Measurements from ENCODE around the gene ARL6IP5.

The ARL6IP5 gene

DNA sequence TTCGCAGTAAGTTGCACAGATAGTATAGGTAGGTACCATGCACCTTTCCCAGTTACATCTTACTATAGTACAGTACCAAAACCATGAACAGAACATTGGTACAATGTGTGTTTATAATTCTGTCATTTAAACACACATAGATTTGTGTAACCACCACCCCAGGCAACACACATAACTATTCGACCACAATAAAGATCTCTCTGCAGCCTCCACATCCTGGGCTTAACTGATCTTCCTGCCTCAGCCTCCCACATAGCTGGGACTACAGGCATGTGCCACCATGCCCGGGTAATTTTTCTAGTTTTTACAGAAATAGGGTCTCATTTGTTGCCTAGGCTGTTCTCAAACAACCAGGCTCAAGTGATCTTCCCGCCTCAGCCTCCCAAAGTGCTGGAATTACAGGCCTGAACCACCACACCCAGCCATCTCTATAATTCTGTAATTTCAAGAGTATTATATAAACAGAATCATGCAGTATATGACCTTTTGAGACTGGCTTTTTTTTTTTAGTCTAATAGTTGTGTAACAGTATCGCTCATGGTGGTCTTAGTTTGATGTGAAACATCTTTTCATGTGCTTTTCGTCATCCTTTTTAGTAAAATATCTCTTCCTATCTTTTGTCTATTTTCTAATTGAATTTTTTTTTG, 19.3 kb upstream of the ARL6IP5 start:
- TF ChIP-seq SPI1 (IDR thresholded peaks at IDR 0.05; ENCODE audit: low read depth, low read length) (no peak), POLR2A (IDR thresholded peaks at IDR 0.05; ENCODE audit: low read depth, low read length) (no peak), POU2F2 (IDR thresholded peaks at IDR 0.05; ENCODE audit: low read depth, low read length) (no peak), TAF1 (IDR thresholded peaks at IDR 0.05; ENCODE audit: low read depth, low read length) (no peak), PAX5 (IDR thresholded peaks at IDR 0.05; ENCODE audit: insufficient read depth, low read length, severe bottlenecking) (no peak), POLR2AphosphoS5 (IDR thresholded peaks at IDR 0.05; ENCODE audit: low read depth, low read length) (no peak)
- FAIRE-seq: peak; percentile 58

DNA sequence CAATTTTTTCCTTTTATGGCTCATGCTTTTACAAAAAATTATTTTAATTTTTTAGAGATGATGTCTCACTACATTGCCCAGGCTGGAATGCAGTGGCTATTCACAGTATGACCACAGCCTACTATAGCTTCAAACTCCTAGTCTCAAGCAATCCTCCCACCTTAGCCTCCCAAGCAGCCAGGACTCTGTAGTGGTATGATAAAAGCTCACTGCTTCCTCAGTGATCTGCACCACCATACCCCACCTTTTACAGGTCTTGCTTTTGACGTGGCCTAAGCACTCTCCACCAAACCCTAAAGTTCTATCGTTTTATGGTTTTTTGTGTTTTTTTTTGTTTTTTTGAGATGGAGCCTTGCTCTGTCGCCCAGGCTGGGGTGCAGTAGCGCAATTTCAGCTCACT, 18.6 kb upstream of the ARL6IP5 start:
- no peak for TF ChIP-seq SPI1 (IDR thresholded peaks at IDR 0.05; ENCODE audit: low read depth, low read length)
- TF ChIP-seq POLR2A (IDR thresholded peaks at IDR 0.05; ENCODE audit: low read depth, low read length): no peak
- no peak for TF ChIP-seq POU2F2 (IDR thresholded peaks at IDR 0.05; ENCODE audit: low read depth, low read length)
- no peak for TF ChIP-seq POLR2AphosphoS5 (IDR thresholded peaks at IDR 0.05; ENCODE audit: low read depth, low read length)
- no peak for TF ChIP-seq TAF1 (IDR thresholded peaks at IDR 0.05; ENCODE audit: low read depth, low read length)
- no peak for TF ChIP-seq PAX5 (IDR thresholded peaks at IDR 0.05; ENCODE audit: insufficient read depth, low read length, severe bottlenecking)
- DNase-seq (ENCODE audit: insufficient read length, low spot score): no peak
- no peak for FAIRE-seq

More for the DNA sequence above, 19.3 kb upstream of the ARL6IP5 start:
- no peak for DNase-seq (ENCODE audit: insufficient read length, low spot score)

DNA sequence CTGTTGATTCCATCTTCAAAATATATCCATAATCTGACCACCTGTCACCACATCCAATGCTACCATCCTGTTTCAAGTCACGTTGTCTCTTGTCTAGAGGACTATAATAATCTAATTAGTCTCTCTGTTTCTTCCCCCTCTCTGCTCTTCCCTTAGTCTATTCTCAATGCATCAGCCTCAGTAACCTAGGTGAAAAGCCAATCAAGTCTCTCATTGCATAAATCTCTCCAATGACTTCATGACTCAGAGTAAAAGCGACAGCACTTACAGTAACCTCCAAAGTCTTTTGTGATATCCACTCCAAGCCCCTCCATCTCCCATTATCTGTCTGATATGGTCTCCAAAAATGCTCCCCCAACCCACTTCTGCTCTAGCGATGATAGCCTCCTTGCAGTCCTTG, 11.8 kb upstream of the ARL6IP5 start:
- no peak for DNase-seq (ENCODE audit: insufficient read length, low spot score)
- TF ChIP-seq TAF1 (IDR thresholded peaks at IDR 0.05; ENCODE audit: low read depth, low read length): no peak
- TF ChIP-seq POLR2AphosphoS5 (IDR thresholded peaks at IDR 0.05; ENCODE audit: low read depth, low read length): no peak
- TF ChIP-seq POU2F2 (IDR thresholded peaks at IDR 0.05; ENCODE audit: low read depth, low read length): no peak
- TF ChIP-seq POLR2A (IDR thresholded peaks at IDR 0.05; ENCODE audit: low read depth, low read length): no peak
- no peak for FAIRE-seq

DNA sequence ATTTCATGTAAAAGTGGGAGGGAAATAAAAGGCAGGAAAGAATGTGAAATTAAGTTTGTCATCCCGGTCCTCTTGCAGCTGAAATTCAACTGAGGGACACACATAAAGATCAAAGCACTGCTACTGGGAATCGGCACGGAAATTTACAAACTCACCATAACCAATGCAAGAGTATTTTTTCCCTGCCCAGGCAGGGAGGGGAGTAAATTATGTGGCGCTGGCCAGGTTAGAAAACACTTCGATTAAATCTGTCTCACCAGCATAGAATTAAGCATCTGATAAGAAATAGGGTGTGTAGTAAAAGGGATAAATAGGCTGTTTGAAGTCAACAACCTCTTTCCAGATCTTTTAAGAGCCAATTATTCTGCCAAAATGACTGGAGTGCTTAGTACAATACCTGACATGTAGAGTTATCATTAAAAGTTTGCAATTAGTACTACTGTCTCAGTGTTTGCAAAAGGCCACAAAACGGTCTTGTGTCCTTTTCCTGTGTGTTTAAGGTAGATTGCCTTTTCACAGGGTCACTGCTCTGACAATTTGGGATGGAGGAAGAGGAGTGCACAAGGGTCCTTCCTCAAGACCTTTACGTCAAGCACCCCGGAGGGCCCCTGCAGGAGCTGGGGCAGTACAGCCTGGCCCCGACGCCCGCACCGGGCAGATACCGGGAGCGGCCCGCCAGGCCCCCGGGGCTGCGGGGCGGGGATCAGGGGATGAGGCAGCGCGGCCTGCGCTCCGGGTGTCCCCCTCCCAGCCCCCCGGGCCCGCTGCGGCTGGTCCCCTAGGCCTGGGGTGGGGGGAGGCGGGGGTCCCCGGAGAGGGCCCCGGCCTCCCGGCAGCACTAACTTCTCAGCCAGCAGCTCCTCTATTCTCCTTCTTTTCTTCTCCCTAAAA, 5.2 kb upstream of the ARL6IP5 start:
- DNase-seq (ENCODE audit: insufficient read length, low spot score) (no peak), FAIRE-seq (peak; percentile 13)
- TF ChIP-seq TAF1 (IDR thresholded peaks at IDR 0.05; ENCODE audit: low read depth, low read length): no peak
- 0 out of 2 replicates have a peak, but pooled peaks have one; percentile 29 for TF ChIP-seq POLR2A (IDR thresholded peaks at IDR 0.05; ENCODE audit: low read depth, low read length)
- TF ChIP-seq PAX5 (IDR thresholded peaks at IDR 0.05; ENCODE audit: insufficient read depth, low read length, severe bottlenecking): no peak
- TF ChIP-seq POLR2AphosphoS5 (IDR thresholded peaks at IDR 0.05; ENCODE audit: low read depth, low read length): 0 out of 2 replicates have a peak, but pooled peaks have one; percentile 38

DNA sequence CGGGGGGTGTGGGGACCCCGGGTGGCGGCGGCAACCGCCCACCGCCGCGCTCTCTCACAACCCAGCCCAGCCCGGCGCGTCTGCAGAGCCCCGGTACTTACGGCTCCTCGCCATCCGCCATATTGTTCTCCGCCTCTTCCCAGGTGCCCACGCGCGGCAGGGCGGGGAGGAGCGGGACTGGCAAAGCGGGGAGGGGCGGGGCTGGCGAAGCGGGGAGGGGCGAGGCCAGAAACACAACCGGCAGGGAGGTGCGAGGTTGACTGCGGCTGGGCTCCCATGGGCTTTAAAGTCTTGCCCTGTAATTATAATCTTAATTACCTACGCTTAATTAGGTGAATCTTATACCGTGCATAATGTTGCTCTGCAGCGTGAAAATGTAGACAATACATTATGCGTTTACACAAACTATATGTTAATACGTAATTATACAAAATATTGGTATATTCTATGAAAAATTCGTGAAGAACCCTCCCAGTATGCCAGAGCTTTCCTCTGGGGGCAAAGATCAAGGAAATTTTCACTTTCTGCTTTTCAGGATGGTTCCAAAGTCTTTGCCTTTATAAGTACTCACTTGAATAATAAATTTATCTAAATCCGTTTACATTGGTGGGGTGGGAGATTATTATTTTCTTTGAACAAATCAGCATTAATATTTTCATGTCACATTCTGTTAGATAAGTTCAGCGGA, 4.4 kb upstream of the ARL6IP5 start, which contains the start of gene UBA3:
Gene UBA3 (minus strand): TSS at position 133 of the 688 bp plus-strand sequence. CDS start 12 bp downstream, at position 121.
- peak; percentile 66 for DNase-seq (ENCODE audit: insufficient read length, low spot score)
- peak; percentile 99 for FAIRE-seq
- TF ChIP-seq SPI1 (IDR thresholded peaks at IDR 0.05; ENCODE audit: low read depth, low read length) (no peak), POU2F2 (IDR thresholded peaks at IDR 0.05; ENCODE audit: low read depth, low read length) (no peak), POLR2A (IDR thresholded peaks at IDR 0.05; ENCODE audit: low read depth, low read length) (peak; percentile 80), TAF1 (IDR thresholded peaks at IDR 0.05; ENCODE audit: low read depth, low read length) (peak; percentile 95), POLR2AphosphoS5 (IDR thresholded peaks at IDR 0.05; ENCODE audit: low read depth, low read length) (0 out of 2 replicates have a peak, but pooled peaks have one; percentile 17), PAX5 (IDR thresholded peaks at IDR 0.05; ENCODE audit: insufficient read depth, low read length, severe bottlenecking) (no peak)

DNA sequence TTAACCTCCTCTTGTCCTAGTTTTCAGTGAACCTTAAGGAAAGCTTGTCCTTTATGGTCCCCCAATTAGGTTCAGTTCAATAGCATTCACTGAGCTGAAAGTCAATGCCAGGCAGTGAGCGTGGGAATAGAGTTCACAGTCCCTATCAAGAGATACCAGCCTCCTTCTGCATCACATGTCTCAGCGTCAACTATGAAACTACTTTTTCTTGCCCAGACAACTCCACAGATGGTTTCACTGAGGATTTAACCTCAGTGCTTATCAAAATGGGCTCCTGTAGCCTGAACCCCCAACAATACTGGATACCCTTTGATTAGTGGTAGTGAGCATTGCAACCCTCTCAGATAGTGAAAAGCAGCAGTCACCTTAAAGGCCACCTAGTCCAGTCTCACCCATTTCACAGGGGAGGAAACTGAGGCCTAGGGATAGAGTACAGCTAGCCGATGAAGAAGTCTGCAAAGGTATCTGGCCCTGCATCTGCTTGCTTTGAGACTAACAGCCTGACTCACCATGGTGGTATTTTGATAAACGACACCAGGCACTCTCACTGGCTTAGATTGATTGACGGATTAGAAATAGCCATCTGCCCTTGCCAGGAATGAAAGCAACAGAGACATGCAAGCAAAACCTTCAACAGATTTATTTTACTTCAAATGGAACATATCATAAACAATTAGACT, 3.0 kb upstream of the ARL6IP5 start:
- no peak for DNase-seq (ENCODE audit: insufficient read length, low spot score)
- TF ChIP-seq POU2F2 (IDR thresholded peaks at IDR 0.05; ENCODE audit: low read depth, low read length) (no peak), PAX5 (IDR thresholded peaks at IDR 0.05; ENCODE audit: insufficient read depth, low read length, severe bottlenecking) (no peak), POLR2A (IDR thresholded peaks at IDR 0.05; ENCODE audit: low read depth, low read length) (no peak), POLR2AphosphoS5 (IDR thresholded peaks at IDR 0.05; ENCODE audit: low read depth, low read length) (no peak), SPI1 (IDR thresholded peaks at IDR 0.05; ENCODE audit: low read depth, low read length) (no peak), TAF1 (IDR thresholded peaks at IDR 0.05; ENCODE audit: low read depth, low read length) (no peak)
- FAIRE-seq: peak; percentile 77

DNA sequence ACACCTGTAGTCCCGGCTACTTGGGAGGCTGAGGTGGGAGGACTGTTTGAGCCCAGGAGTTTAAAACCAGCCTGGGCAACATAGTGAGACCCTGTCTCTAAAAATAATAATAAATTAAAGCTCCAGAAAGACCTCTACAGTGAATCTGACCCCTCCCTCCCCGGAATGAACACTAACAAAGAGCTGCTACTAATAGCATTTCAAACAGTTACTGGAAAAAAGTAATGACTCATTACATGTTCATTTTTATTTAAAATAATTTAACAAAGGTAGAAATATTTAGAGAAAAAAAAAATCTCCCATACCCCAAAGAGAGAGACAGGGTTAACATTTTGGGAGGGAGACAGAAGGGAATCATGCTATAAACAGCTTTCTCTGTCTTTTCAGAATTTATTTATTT, 2.4 kb upstream of the ARL6IP5 start:
- DNase-seq (ENCODE audit: insufficient read length, low spot score): no peak
- TF ChIP-seq POLR2A (IDR thresholded peaks at IDR 0.05; ENCODE audit: low read depth, low read length) (no peak), PAX5 (IDR thresholded peaks at IDR 0.05; ENCODE audit: insufficient read depth, low read length, severe bottlenecking) (no peak), POLR2AphosphoS5 (IDR thresholded peaks at IDR 0.05; ENCODE audit: low read depth, low read length) (no peak), POU2F2 (IDR thresholded peaks at IDR 0.05; ENCODE audit: low read depth, low read length) (no peak), TAF1 (IDR thresholded peaks at IDR 0.05; ENCODE audit: low read depth, low read length) (no peak), SPI1 (IDR thresholded peaks at IDR 0.05; ENCODE audit: low read depth, low read length) (no peak)
- no peak for FAIRE-seq

DNA sequence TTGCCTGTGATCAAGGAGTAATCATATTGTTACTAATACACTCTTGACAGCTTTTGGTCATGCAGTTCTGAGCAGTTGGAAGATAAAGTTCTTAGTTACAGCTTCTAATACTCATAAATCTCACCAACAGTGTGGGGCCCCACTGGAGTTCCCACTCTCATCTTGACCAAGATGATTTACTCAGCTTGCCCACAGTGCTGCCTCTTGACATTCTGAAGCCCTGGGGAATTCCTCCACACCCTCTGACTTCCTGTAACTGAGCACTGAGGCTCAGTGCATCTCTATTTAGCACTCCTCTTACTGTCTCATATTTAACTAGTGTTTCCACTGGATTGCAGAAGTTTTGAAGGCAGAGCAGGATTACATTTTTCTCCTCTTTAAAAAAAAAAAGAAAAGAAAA, 1.9 kb upstream of the ARL6IP5 start:
- FAIRE-seq: peak; percentile 69
- DNase-seq (ENCODE audit: insufficient read length, low spot score): no peak
- no peak for TF ChIP-seq PAX5 (IDR thresholded peaks at IDR 0.05; ENCODE audit: insufficient read depth, low read length, severe bottlenecking)
- peak; percentile 60; the same call in 1 of the 2 replicates for TF ChIP-seq POLR2AphosphoS5 (IDR thresholded peaks at IDR 0.05; ENCODE audit: low read depth, low read length)
- TF ChIP-seq POU2F2 (IDR thresholded peaks at IDR 0.05; ENCODE audit: low read depth, low read length): peak; percentile 60; the same call in 1 of the 2 replicates
- TF ChIP-seq SPI1 (IDR thresholded peaks at IDR 0.05; ENCODE audit: low read depth, low read length): peak; percentile 54
- peak; percentile 34; the same call in 1 of the 2 replicates for TF ChIP-seq POLR2A (IDR thresholded peaks at IDR 0.05; ENCODE audit: low read depth, low read length)
- TF ChIP-seq TAF1 (IDR thresholded peaks at IDR 0.05; ENCODE audit: low read depth, low read length): peak; percentile 29; the same call in 1 of the 2 replicates

All from GM12891 (cell line).